NCI-H82 treated with DMSO at 0.1 percent for 48 hours (cell line): ENCODE results near the gene RAPSN.

Source experiments
- DNase-seq: peaks from one replicate; lab custom pipeline; 2025; ENCODE audit not compliant: unreplicated experiment; lab: John Stamatoyannopoulos, UW

The RAPSN gene

DNA sequence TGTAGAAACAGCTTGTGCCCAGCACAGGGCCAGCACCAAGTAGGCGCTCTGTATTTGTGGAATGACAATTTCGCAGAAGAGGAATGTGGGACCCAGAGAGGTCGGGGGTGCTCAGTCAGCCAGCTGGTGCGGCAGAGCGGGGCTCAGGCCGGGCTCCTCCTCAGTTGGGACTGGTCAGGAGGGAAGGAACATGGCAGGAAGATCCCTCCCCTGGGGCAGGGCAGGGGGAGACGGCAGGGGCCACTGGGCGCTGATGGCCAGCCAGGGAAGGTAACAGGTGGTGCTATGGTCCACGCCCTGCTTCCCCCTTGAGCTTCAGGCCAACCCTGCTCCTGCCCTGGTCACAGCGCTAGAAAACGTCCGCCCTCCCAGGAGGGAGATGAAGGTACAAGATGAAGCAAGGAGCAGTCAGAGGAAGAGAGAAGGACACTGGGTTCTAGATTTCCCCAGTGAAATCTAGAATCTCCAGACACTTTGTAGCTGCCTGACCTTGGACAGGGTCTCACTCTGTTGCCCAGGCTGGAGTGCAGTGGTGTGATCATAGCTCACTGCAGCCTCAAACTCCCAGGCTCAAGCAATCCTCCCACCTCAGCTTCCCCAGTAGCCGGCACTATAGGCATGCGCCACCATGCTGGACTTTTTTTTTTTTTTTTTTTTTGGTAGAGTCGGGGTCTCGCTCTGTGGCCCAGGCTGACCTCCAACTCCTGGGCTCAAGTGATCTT lies 57.1 kb downstream of the RAPSN start:
- no peak for DNase-seq

DNA sequence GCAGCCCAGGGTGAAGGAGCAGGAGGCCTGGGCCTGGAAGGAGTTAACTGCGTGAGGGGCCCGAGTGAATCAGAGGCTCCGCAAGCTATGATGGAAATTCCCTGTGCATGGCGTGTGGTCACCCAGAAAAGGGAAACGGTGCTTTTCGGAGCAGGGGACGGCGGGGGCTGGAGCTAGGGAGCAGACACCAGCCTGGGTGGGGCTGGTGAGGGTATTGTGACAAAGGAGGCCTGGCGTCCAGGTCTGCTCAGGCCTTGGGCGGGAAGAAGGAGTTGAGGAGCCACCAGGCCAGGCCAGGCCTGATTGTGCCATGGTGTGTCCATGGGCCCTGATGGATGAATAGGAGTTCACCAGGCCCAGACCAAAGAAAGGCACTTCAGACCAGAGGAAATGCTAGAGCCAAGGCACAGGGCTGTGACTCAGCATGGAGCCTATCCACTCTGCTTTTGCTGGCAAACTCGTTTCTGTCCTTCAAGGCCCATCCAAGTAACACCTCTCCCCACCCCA lies 57.8 kb downstream of the RAPSN start:
- DNase-seq: no peak

DNA sequence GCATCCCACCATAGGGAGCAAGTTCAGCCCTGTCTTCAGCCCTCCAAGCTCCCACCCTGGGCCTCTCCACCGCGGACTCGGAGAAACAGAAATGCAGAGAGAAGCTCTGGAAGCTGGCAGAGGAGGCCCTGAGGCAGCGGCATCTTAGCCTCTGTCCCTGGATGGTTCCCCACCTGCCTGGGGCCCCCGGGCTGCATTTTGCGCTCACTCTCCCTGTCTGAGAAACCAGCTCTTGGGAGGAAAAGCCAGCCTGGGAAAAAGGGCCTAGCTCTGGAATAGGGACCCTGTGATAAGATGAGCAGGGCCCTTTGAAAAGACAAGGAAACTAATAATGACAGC lies 58.5 kb downstream of the RAPSN start:
- DNase-seq: no peak

DNA sequence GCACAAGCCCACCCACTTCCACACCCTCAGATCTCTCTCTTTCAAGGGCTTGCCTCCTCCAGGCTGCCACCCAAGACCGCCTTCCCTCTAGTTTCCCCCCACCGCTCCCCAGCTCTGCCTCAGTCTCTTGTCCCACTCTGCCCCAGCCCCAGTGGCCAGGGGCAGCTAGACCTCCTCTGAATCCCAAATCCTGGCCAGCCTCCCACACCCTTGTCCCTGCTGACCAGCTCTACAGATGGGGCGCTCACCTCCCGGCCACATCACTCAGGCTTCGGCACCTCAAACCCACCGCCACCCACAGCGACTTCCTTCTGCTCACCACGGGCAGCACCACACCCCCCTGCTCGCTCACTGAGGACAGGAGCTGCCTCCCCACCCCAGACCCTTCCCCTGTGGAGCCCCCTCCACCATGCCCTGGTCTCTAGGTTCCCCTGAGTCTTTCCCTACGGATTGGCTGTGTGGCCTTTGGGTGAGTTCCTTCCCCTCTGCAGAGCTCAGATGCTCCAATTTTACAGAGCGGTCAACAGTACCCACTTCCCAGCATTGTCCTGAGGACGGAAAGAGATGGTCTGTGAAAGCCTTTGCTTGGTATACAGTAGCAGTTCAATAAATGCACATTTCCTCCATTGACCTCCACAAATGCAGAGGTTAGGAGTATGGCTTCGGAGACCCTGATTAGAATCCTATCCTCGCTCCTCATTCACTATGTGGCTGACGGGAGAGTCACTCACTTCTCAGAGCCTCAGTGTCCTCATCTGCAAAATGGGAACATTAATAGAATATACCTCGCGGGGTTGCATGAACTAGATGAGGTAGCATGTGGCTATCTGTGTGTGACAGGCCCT lies 59.1 kb downstream of the RAPSN start:
- DNase-seq: no peak

DNA sequence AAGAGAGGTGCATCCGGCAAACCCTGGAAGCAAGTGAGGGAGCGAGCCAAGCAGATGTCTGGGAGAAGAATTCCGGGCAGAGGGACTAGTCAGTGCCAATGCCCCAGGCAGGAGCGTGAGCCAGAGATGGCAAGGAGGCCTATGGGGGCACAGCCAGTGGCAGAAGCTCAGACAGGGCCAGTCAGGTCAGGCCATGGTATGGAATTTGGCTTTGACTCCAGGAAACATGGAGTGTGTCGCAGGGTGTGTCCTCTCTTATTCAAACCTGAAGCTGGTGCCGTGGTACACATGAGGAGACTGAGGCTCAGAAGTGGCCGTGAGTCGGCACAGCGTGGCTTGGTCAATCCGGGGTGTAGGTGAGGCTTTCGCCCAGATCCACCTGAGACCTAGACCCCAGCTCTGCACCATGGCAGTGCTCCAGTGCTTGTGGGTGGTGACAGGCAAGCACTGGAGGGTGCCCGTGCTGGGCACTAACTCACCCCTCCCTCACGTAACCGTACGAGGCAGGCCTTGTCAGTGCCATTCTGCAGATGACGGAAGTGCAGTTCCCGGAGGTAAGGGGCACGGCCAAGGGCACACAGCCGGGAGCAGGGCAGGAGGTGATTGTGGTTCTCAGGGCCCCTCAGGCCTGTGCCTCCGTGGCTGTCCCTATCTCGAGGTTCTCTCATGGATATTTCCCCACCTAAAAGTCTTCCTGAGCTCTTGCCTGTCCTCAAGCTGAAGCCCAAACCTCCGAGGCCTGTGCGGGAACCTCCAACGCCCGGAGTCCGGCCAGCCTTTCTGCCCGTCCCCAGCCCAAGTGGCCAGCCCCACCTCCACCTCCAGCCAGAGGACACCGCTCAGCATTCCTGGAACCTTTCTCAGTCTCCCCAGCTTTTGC lies 60.0 kb downstream of the RAPSN start:
- no peak for DNase-seq

DNA sequence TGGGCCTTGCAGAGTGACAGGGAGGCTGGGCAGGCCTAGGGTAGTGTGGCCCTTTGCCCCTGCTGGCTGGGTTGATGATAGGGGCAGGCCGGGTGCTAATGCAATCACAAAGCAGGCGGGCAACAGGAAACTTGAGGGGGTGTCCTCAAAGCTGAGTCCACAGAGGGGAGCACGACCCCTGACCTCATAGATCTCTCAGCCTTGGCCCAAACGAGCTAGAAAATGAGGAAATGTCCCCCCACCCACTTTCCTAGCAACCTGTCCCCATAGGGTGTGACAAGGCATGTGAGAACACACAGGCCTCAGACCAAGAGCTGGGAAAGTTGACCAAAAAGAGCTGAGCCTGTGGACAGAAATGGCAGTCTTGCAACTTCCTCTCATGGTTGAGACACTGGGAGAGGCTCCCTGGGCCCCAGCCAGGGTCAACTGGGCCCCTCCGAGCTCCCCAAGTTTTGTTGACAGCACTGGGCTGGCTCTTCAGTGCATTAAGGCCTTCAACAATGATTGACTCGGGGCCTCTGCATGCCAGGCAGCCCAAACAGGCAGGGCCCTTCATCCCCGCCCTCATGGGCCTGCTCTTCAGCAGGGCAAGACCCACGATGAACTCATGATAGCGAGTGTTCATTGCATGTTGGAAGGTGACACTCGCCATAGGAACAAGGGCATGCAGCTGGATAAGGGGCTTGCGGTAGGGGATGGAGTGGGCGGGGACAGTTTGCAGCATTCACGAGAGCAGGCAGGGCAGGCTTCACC lies 60.8 kb downstream of the RAPSN start:
- no peak for DNase-seq
